GM19452 (cell line): ENCODE data around the gene AP2A2.

ENCODE experiments used
- ATAC-seq: cut with Tn5 transposase; IDR thresholded peaks from one replicate; pipeline ENCODE4 v1.9.1; 2021; ENCODE audit not compliant: unreplicated experiment

AP2A2 gene

GRCh38 chr11:898540-899190 is 27.0 kb upstream of the AP2A2 start:
- ATAC-seq, result no peak

- no peak for ATAC-seq
Observed at GRCh38 chr11:899724-900123, 25.9 kb upstream of the AP2A2 start.

- no peak for ATAC-seq
Observed at GRCh38 chr11:900545-900944, 25.1 kb upstream of the AP2A2 start.

- ATAC-seq, result no peak
Observed at GRCh38 chr11:901452-902061, 24.1 kb upstream of the AP2A2 start.

- no peak for ATAC-seq
Observed at GRCh38 chr11:904380-904779, 21.3 kb upstream of the AP2A2 start.

GRCh38 chr11:905952-906351 is 19.7 kb upstream of the AP2A2 start:
- no peak for ATAC-seq

- no peak for ATAC-seq
Observed at GRCh38 chr11:907668-908067, 18.0 kb upstream of the AP2A2 start.

GRCh38 chr11:908273-908672 is 17.4 kb upstream of the AP2A2 start:
- ATAC-seq, result no peak

GRCh38 chr11:909406-909805 is 16.3 kb upstream of the AP2A2 start:
- no peak for ATAC-seq

GRCh38 chr11:910044-910588 is 15.6 kb upstream of the AP2A2 start:
- ATAC-seq, result peak; percentile 7

GRCh38 chr11:910589-911030 is 15.1 kb upstream of the AP2A2 start, which contains the start of gene CHID1:
CHID1 (minus strand) TSS chr11:910810; CDS start chr11:904816, 5,994 bp downstream.
- ATAC-seq, result peak; percentile 85

GRCh38 chr11:911031-911889 is 14.4 kb upstream of the AP2A2 start:
- ATAC-seq, result peak; percentile 36

GRCh38 chr11:911890-912219 is 13.8 kb upstream of the AP2A2 start:
- ATAC-seq, result no peak

- no peak for ATAC-seq
Observed at GRCh38 chr11:912266-912665, 13.4 kb upstream of the AP2A2 start.

- ATAC-seq, result no peak
Observed at GRCh38 chr11:913043-913442, 12.6 kb upstream of the AP2A2 start.

- ATAC-seq, result no peak
Observed at GRCh38 chr11:914204-914603, 11.5 kb upstream of the AP2A2 start.

GRCh38 chr11:914747-915501 is 10.7 kb upstream of the AP2A2 start:
- no peak for ATAC-seq

- no peak for ATAC-seq
Observed at GRCh38 chr11:917426-917825, 8.2 kb upstream of the AP2A2 start.

GRCh38 chr11:921921-922678 is 3.6 kb upstream of the AP2A2 start:
- ATAC-seq, result no peak

GRCh38 chr11:923691-924405 is 1.8 kb upstream of the AP2A2 start:
- ATAC-seq, result no peak
